Liver (tissue), 9 donors: ENCODE results near the gene CDC42SE2. TPM values are rescaled to one million over a fixed set of nuclear protein-coding genes. Genes with fewer than 3 reads are reported as not detected.
"Not testable (repeated sequence)": the region's sequence is repeated elsewhere in the genome, so short reads cannot be mapped to it uniquely, and the experiment has no call there.

Experiments
- DNase-seq: peaks from one replicate; pipeline ENCODE4 v3.0.0-alpha.2; 2017; ENCODE audit warnings: low spot score
- H3K27ac ChIP-seq, 2 donors: one replicate each; pipeline ENCODE4 v1.7.0; 2013; ENCODE audit warnings: inconsistent platforms in 2 of 2, low read length in 2 of 2, control low read depth in 1 of 2, low read depth in 1 of 2, mild to moderate bottlenecking in 1 of 2
- H3K27me3 ChIP-seq, 4 donors: one replicate each; pipeline versions ENCODE4 v1.6.1 to v1.7.0; 2013; ENCODE audit warnings: low read length in 3 of 4, inconsistent platforms in 1 of 4, mild to moderate bottlenecking in 1 of 4, moderate library complexity in 1 of 4; ENCODE audit not compliant: control insufficient read depth in 4 of 4, insufficient read depth in 4 of 4
- H3K36me3 ChIP-seq, 4 donors: one replicate each; pipeline versions ENCODE4 v1.6.1 to v1.7.0; 2013; ENCODE audit warnings: low read length in 3 of 4, mild to moderate bottlenecking in 3 of 4, low read depth in 1 of 4, moderate library complexity in 1 of 4; ENCODE audit not compliant: control insufficient read depth in 4 of 4, insufficient read depth in 3 of 4
- H3K4me1 ChIP-seq, 4 donors: one replicate each; pipeline versions ENCODE4 v1.6.1 to v1.7.0; 2013; ENCODE audit warnings: low read length in 3 of 4, mild to moderate bottlenecking in 3 of 4, moderate library complexity in 1 of 4; ENCODE audit not compliant: control insufficient read depth in 4 of 4, insufficient read depth in 4 of 4
- H3K4me3 ChIP-seq, 3 donors: one replicate each; pipeline versions ENCODE4 v1.6.1 to v1.7.0; 2013; ENCODE audit warnings: low read length in 3 of 3, control low read depth in 1 of 3, low read depth in 1 of 3, mild to moderate bottlenecking in 1 of 3
- H3K9ac ChIP-seq, 2 donors: one replicate each; pipeline ENCODE4 v1.7.0; 2013; ENCODE audit warnings: low read length in 2 of 2, mild to moderate bottlenecking in 2 of 2, moderate library complexity in 2 of 2, control low read depth in 1 of 2, low read depth in 1 of 2
- H3K9me3 ChIP-seq, 4 donors: one replicate each; pipeline versions ENCODE4 v1.6.1 to v1.7.0; 2013; ENCODE audit warnings: low read length in 3 of 4; ENCODE audit not compliant: control insufficient read depth in 4 of 4
- EGR1 ChIP-seq, 2 donors: IDR thresholded peaks; 2 replicates each; pipeline ENCODE4 v1.6.1; 2016 to 2018; ENCODE audit warnings: antibody characterized with exemption in 2 of 2, low read depth in 2 of 2
- FOXA1 ChIP-seq: IDR thresholded peaks from 2 replicates; pipeline ENCODE4 v1.6.1; 2016; ENCODE audit warnings: antibody characterized with exemption
- GABPA ChIP-seq, 2 donors: IDR thresholded peaks in 1 of 2; conservative IDR thresholded peaks in 1 of 2; 2 replicates each; pipeline ENCODE4 v1.6.1; 2016; ENCODE audit warnings: antibody characterized with exemption in 2 of 2, mild to moderate bottlenecking in 1 of 2, moderate library complexity in 1 of 2
- HNF4A ChIP-seq, 2 donors: conservative IDR thresholded peaks; 2 replicates each; pipeline ENCODE4 v1.6.1; 2016; ENCODE audit warnings: antibody characterized with exemption in 2 of 2, mild to moderate bottlenecking in 2 of 2
- NR2F2 ChIP-seq: IDR thresholded peaks from 2 replicates; pipeline ENCODE4 v1.6.1; 2016; ENCODE audit warnings: antibody characterized with exemption
- RAD21 ChIP-seq, 2 donors: IDR thresholded peaks; 2 replicates each; pipeline ENCODE4 v1.6.1; 2016; ENCODE audit warnings: antibody characterized with exemption in 2 of 2, mild to moderate bottlenecking in 2 of 2
- RXRA ChIP-seq, 2 donors: IDR thresholded peaks; 2 replicates each; pipeline ENCODE4 v1.6.1; 2017 to 2018; ENCODE audit warnings: antibody characterized with exemption in 2 of 2, mild to moderate bottlenecking in 1 of 2
- SP1 ChIP-seq: IDR thresholded peaks from 2 replicates; pipeline ENCODE4 v1.6.1; 2018; ENCODE audit warnings: antibody characterized with exemption, mild to moderate bottlenecking
- TAF1 ChIP-seq: conservative IDR thresholded peaks from 2 replicates; pipeline ENCODE4 v1.6.1; 2016; ENCODE audit warnings: antibody characterized with exemption, mild to moderate bottlenecking
- WGBS: extraction: QIAGEN DNeasy Blood & Tissue Kit; methylation state at CpG from one replicate; pipeline ENCODE4 v1.1.7; 2013; 5-methylcytosine and 5-hydroxymethylcytosine counted together
- polyA plus RNA-seq, 2 donors: library from polyadenylated mRNA; stranded (reverse) in 1 of 2; unstranded in 1 of 2; fragments of 200-250 nt in 1 of 2; fragments of >200 nt in 1 of 2; fragmentation: Nextera tagmentation in 1 of 2; extraction: Ambion mirVana in 1 of 2; gene quantifications; one replicate each; pipeline versions ENCODE4 v1.2.1 to v1.2.3, GENCODE V29; 2013 to 2015
- total RNA-seq, 2 donors: library from RNA; depleted of rRNA; stranded (reverse); fragments of >200 nt; gene quantifications; one replicate each; pipeline ENCODE4 v1.2.3, GENCODE V29; 2014
- TF ChIP-seq, protein P1 (sequence below): IDR thresholded peaks from 2 replicates; pipeline ENCODE4 v1.6.1; 2016; ENCODE audit warnings: antibody characterized with exemption
- TF ChIP-seq, protein P2 (sequence below): IDR thresholded peaks from 2 replicates; pipeline ENCODE4 v1.6.1; 2016; ENCODE audit warnings: antibody characterized with exemption
- donor health status: healthy.
- donor health status: healthy.
- donor health status: healthy.
- donor health status: healthy.
- donor health status: healthy.

Gene CDC42SE2
- total and polyA plus RNA-seq, 4 donors = 7.8 to 31.7 (median 17.0) TPM

DNA sequence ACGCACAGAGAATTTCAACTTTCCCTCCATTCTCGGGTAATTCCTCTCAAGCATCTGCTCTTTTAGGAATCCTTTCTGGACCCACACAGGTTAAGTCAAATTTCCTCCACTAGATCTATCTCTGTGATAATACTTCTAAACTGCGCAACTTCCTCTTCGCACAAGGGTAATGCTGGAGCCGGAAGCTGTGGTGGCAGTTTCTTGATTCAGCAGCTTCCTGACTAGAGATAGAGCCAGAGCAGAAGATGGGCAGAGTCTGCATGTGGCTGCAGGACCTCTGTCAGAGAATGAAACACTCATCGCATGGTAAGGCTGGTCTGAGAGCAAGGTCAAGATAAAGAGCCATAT is 11.1 kb upstream of the CDC42SE2 start:
- TF ChIP-seq GABPA (IDR thresholded peaks at IDR 0.05 in 1 of 2, conservative IDR thresholded peaks at IDR 0.05 in 1 of 2) (peak in 1 of 2 donors; percentile 12), RAD21 (IDR thresholded peaks at IDR 0.05) (no peak)
- peak overlapping the region in 1 of 3 donors; percentile 17 for H3K4me3 ChIP-seq
- no peaks in the 10 kb centered on the region for H3K9me3 ChIP-seq
- WGBS = 61% methylated on average over 6 of the region's 6 CpGs
- peak overlapping the region in 1 of 2 donors; percentile 61 for H3K27ac ChIP-seq
- H3K9ac ChIP-seq = peak overlapping the region in 1 of 2 donors; percentile 50
- H3K36me3 ChIP-seq = no peaks in the 10 kb centered on the region
- no peaks in the 10 kb centered on the region for H3K4me1 ChIP-seq
- DNase-seq = no peak
- no peaks in the 10 kb centered on the region for H3K27me3 ChIP-seq

DNA sequence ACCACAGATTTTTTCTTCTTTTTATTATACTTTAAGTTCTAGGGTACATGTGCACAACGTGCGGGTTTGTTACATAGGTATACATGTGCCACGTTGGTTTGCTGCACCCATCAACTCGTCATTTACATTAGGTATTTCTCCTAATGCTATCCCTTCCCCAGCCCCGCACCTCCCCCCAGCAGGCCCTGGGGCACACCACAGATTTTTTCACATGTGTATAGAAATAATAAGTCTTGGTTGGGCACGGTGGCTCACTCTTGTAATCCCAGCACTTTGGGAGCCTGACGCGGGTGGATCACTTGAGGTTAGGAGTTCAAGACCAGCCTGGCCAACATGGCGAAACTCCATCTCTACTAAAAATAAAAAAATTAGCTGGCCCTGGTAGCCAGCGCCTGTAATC is 9.8 kb upstream of the CDC42SE2 start:
- not testable (repeated sequence) for H3K9me3 ChIP-seq, H3K27me3 ChIP-seq, H3K27ac ChIP-seq, H3K4me1 ChIP-seq, H3K36me3 ChIP-seq, DNase-seq, H3K9ac ChIP-seq, H3K4me3 ChIP-seq
- 89% methylated on average over 10 of the region's 10 CpGs for WGBS

DNA sequence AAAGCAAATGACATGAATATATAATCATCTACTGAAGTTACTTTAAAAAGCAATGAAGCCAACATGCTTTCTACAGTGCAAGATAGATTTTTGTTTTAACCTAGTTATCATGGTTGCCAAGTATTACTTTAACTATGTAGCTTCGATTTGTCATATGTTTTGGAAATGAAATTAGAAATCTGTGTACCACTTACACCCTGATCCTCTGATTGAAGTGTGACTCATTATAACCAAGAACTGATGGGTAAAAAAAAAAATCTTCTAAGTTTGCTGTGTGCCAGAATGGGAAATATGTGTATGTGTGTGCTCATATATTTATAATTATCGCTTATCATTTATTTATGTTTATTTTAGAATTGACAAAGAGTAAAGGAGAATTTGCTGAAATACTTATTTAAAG is 9.1 kb upstream of the CDC42SE2 start:
- Histone ChIP-seq H3K4me1 (no peaks in the 10 kb centered on the region), H3K36me3 (peaks cover 0 to 1% (median 0%) of the 10 kb centered on the region in 4 donors), H3K27ac (no peak overlapping the region), H3K4me3 (no peak overlapping the region), H3K27me3 (no peaks in the 10 kb centered on the region), H3K9me3 (no peaks in the 10 kb centered on the region), H3K9ac (no peak overlapping the region)
- DNase-seq = no peak
- TF ChIP-seq HNF4A (conservative IDR thresholded peaks at IDR 0.05) (no peak), FOXA1 (no peak), RXRA (IDR thresholded peaks at IDR 0.05) (no peak), EGR1 (IDR thresholded peaks at IDR 0.05; ENCODE audit: low read depth in 2 of 2) (no peak), GABPA (IDR thresholded peaks at IDR 0.05 in 1 of 2, conservative IDR thresholded peaks at IDR 0.05 in 1 of 2) (no peak)
- TF ChIP-seq, protein P1, sequence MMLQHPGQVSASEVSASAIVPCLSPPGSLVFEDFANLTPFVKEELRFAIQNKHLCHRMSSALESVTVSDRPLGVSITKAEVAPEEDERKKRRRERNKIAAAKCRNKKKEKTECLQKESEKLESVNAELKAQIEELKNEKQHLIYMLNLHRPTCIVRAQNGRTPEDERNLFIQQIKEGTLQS = no peak
- WGBS = 89% methylated on average over 2 of the region's 2 CpGs

DNA sequence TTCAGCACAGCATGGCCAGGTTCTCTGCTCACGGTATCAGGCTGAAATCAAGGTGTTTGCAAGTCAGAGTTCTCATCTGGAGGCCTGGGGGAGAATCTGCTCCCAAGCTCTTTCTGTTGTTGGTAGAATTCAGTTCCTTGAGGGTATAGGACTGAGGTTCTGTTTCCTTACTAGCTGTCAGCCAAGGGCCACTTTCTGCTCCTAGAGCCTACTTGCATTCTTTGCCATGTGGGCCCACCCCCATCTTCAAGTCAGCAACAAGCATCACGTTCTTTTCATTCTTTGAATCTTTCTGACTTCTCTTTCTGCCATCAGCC is 7.4 kb upstream of the CDC42SE2 start:
- H3K9ac ChIP-seq = peak overlapping the region in 1 of 2 donors; percentile 36
- H3K9me3 ChIP-seq = no peaks in the 10 kb centered on the region
- TF ChIP-seq SP1 (no peak), RAD21 (IDR thresholded peaks at IDR 0.05) (no peak), RXRA (IDR thresholded peaks at IDR 0.05) (no peak), EGR1 (IDR thresholded peaks at IDR 0.05; ENCODE audit: low read depth in 2 of 2) (no peak), NR2F2 (no peak), GABPA (IDR thresholded peaks at IDR 0.05 in 1 of 2, conservative IDR thresholded peaks at IDR 0.05 in 1 of 2) (no peak), TAF1 (no peak)
- TF ChIP-seq, protein P2, sequence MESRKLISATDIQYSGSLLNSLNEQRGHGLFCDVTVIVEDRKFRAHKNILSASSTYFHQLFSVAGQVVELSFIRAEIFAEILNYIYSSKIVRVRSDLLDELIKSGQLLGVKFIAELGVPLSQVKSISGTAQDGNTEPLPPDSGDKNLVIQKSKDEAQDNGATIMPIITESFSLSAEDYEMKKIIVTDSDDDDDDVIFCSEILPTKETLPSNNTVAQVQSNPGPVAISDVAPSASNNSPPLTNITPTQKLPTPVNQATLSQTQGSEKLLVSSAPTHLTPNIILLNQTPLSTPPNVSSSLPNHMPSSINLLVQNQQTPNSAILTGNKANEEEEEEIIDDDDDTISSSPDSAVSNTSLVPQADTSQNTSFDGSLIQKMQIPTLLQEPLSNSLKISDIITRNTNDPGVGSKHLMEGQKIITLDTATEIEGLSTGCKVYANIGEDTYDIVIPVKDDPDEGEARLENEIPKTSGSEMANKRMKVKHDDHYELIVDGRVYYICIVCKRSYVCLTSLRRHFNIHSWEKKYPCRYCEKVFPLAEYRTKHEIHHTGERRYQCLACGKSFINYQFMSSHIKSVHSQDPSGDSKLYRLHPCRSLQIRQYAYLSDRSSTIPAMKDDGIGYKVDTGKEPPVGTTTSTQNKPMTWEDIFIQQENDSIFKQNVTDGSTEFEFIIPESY = no peak
- H3K27me3 ChIP-seq = no peaks in the 10 kb centered on the region
- H3K4me3 ChIP-seq = no peak overlapping the region
- H3K36me3 ChIP-seq = peaks cover 0 to 1% (median 0%) of the 10 kb centered on the region in 4 donors
- 95% methylated on average over 2 of the region's 2 CpGs for WGBS
- DNase-seq = no peak
- H3K4me1 ChIP-seq = no peaks in the 10 kb centered on the region
- peak overlapping the region; percentile 44 to 50 for H3K27ac ChIP-seq
